Gastrocnemius medialis (tissue), 4 donors: ENCODE data around the gene SLX9. TPM values are rescaled to one million over a fixed set of nuclear protein-coding genes. Genes with fewer than 3 reads are reported as not detected.

ENCODE experiments used
- ATAC-seq, 2 donors: fragments of 150-250 bp; one replicate each; pipeline ENCODE4 v1.9.1; 2016
- DNase-seq, 2 donors: peaks; one replicate each; pipeline ENCODE4 v3.0.0-alpha.2; 2019
- H3K27ac ChIP-seq, 4 donors: fragments of 200-600 bp; sonication (generic); 1 replicate in 1 of 4; 2 replicates in 3 of 4; pipeline ENCODE4 v1.5.1; 2016 to 2018; ENCODE audit warnings: mild to moderate bottlenecking in 2 of 4, moderate library complexity in 1 of 4
- H3K27me3 ChIP-seq, 3 donors: fragments of 200-600 bp; sonication (generic) in 2 of 3; 1 replicate in 1 of 3; 2 replicates in 2 of 3; pipeline versions ENCODE4 v1.5.1 to v1.6.0; 2016 to 2019; ENCODE audit warnings: mild to moderate bottlenecking in 1 of 3, moderate library complexity in 1 of 3
- H3K36me3 ChIP-seq, 2 donors: fragments of 200-600 bp; sonication (generic) in 1 of 2; one replicate each; pipeline ENCODE4 v1.5.1; 2017 to 2018
- H3K4me1 ChIP-seq, 2 donors: fragments of 200-600 bp; sonication (generic) in 1 of 2; one replicate each; pipeline ENCODE4 v1.5.1; 2016 to 2017; ENCODE audit warnings: mild to moderate bottlenecking in 2 of 2
- H3K4me3 ChIP-seq, 4 donors: fragments of 200-600 bp; sonication (generic) in 3 of 4; 1 replicate in 1 of 4; 2 replicates in 3 of 4; pipeline ENCODE4 v1.5.1; 2016 to 2019; ENCODE audit warnings: mild to moderate bottlenecking in 2 of 4
- H3K9me3 ChIP-seq, 3 donors: fragments of 200-600 bp; sonication (generic) in 2 of 3; 1 replicate in 1 of 3; 2 replicates in 2 of 3; pipeline ENCODE4 v1.5.1; 2016 to 2019
- POLR2A ChIP-seq, 2 donors: fragments of 450-650 bp; IDR thresholded peaks; one replicate each; pipeline ENCODE4 v1.6.1; 2017; ENCODE audit warnings: antibody characterized with exemption in 2 of 2, mild to moderate bottlenecking in 2 of 2, moderate library complexity in 2 of 2
- in situ Hi-C, 4 donors: fragments of 200-750 bp; cut with MboI; loops; one replicate each; pipeline versions ENCODE4 v1.15.0 to v1.8.0; 2017; ENCODE audit warnings: low sequenced_read_pairs in 4 of 4
- intact Hi-C: fragments of 100-400 bp; cut with DNase I; formaldehyde crosslinking; loops from one replicate; pipeline ENCODE4 v1.15.1; 2023; ENCODE audit warnings: low total_unique reads
- total RNA-seq, 4 donors: library from RNA; depleted of rRNA; stranded (reverse); fragments of >200 nt; gene quantifications; one replicate each; pipeline versions ENCODE4 v1.1.0 to v1.2.3, GENCODE V29; 2016
- TF ChIP-seq, protein P1 (sequence below), 5 experiments: fragments of 450-650 bp in 3 of 5; fragments of 200-600 bp in 2 of 5; sonication (generic) in 2 of 5; IDR thresholded peaks in 4 of 5; conservative IDR thresholded peaks in 1 of 5; 1 replicate in 4 of 5; 2 replicates in 1 of 5; pipeline ENCODE4 v1.5.1; 2016 to 2019; ENCODE audit warnings: antibody characterized with exemption in 5 of 5, mild to moderate bottlenecking in 3 of 5, moderate library complexity in 3 of 5

Gene SLX9
- total RNA-seq, 4 donors from 2014 or later = 23.7 to 37.6 (median 25.8) TPM

- TF ChIP-seq POLR2A (IDR thresholded peaks at IDR 0.05) = no peak
- TF ChIP-seq, protein P1, sequence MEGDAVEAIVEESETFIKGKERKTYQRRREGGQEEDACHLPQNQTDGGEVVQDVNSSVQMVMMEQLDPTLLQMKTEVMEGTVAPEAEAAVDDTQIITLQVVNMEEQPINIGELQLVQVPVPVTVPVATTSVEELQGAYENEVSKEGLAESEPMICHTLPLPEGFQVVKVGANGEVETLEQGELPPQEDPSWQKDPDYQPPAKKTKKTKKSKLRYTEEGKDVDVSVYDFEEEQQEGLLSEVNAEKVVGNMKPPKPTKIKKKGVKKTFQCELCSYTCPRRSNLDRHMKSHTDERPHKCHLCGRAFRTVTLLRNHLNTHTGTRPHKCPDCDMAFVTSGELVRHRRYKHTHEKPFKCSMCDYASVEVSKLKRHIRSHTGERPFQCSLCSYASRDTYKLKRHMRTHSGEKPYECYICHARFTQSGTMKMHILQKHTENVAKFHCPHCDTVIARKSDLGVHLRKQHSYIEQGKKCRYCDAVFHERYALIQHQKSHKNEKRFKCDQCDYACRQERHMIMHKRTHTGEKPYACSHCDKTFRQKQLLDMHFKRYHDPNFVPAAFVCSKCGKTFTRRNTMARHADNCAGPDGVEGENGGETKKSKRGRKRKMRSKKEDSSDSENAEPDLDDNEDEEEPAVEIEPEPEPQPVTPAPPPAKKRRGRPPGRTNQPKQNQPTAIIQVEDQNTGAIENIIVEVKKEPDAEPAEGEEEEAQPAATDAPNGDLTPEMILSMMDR (IDR thresholded peaks at IDR 0.05 in 4 of 5, conservative IDR thresholded peaks at IDR 0.05 in 1 of 5) = no peak
- Histone ChIP-seq H3K9me3 (no peaks in the 10 kb centered on the region), H3K4me1 (peaks cover 6 to 7% of the 10 kb centered on the region in 2 donors), H3K36me3 (no peaks in the 10 kb centered on the region), H3K27ac (no peak overlapping the region), H3K27me3 (no peaks in the 10 kb centered on the region), H3K4me3 (no peak overlapping the region)
- in situ Hi-C loops (no loop called here), intact Hi-C loops (no loop called here)
- ATAC-seq (no peak), DNase-seq (no peak)
These were observed 31.2 kb downstream of the SLX9 start for GRCh38 chr21:44970766-44971671.

- Histone ChIP-seq H3K4me3 (no peak overlapping the region), H3K27ac (no peak overlapping the region), H3K27me3 (no peaks in the 10 kb centered on the region), H3K9me3 (no peaks in the 10 kb centered on the region), H3K36me3 (no peaks in the 10 kb centered on the region), H3K4me1 (peaks cover 4 to 5% of the 10 kb centered on the region in 2 donors)
- in situ Hi-C loops = no loop called here
- intact Hi-C loops = no loop called here
- ATAC-seq = no peak
- DNase-seq = no peak
- no peak for TF ChIP-seq POLR2A (IDR thresholded peaks at IDR 0.05)
- TF ChIP-seq, protein P1 (IDR thresholded peaks at IDR 0.05 in 4 of 5, conservative IDR thresholded peaks at IDR 0.05 in 1 of 5) = no peak
These were observed 31.8 kb downstream of the SLX9 start for GRCh38 chr21:44971672-44971995.

DNA sequence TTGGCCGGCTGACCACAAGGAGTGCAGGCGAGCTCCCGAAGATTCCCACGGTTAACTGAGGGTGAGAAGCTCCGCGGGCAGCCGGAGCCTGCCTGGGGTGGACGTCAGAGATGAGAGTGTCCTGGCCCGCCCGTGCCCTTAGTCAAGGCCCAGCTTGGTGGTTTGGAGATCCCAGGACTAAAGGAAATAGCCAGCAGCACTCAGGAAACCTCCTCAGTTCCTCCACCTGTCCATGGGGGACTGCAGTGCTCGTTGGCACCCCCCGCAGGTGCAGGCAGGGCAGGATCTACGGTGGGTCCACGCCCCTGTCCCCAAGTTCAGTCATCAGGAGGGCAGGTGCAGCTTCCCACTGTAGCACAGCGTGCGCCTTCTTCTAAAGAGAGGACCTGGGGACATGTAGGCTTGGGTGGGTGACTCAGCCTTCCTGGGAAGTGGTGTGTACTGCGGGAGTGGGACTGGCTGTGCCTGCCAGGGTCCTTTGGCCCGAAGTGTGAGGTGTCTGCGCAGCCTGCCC is 32.5 kb downstream of the SLX9 start:
- Histone ChIP-seq H3K4me3 (no peak overlapping the region), H3K4me1 (peaks cover 0 to 4% of the 10 kb centered on the region in 2 donors), H3K9me3 (no peaks in the 10 kb centered on the region), H3K27ac (no peak overlapping the region), H3K36me3 (no peaks in the 10 kb centered on the region), H3K27me3 (no peaks in the 10 kb centered on the region)
- DNase-seq = no peak
- no peak for TF ChIP-seq POLR2A (IDR thresholded peaks at IDR 0.05)
- TF ChIP-seq, protein P1 (IDR thresholded peaks at IDR 0.05 in 4 of 5, conservative IDR thresholded peaks at IDR 0.05 in 1 of 5) = no peak
- intact Hi-C loops = no loop called here
- ATAC-seq = no peak
- in situ Hi-C loops = no loop called here

- TF ChIP-seq, protein P1 (IDR thresholded peaks at IDR 0.05 in 4 of 5, conservative IDR thresholded peaks at IDR 0.05 in 1 of 5) = no peak
- TF ChIP-seq POLR2A (IDR thresholded peaks at IDR 0.05) = no peak
- intact Hi-C loops = no loop called here
- no peak overlapping the region for H3K4me3 ChIP-seq
- H3K36me3 ChIP-seq = no peaks in the 10 kb centered on the region
- in situ Hi-C loops = no loop called here
- H3K4me1 ChIP-seq = peaks cover 0 to 4% of the 10 kb centered on the region in 2 donors
- no peaks in the 10 kb centered on the region for H3K27me3 ChIP-seq
- no peaks in the 10 kb centered on the region for H3K9me3 ChIP-seq
- no peak for ATAC-seq
- H3K27ac ChIP-seq = no peak overlapping the region
- DNase-seq = no peak
These were observed 33.0 kb downstream of the SLX9 start for GRCh38 chr21:44972821-44973220.
